HEK293 (cell line): Measurements from ENCODE around the gene IRF6.
A peak's percentile ranks its signal among the peaks of the same experiment; 100 is the strongest.
"Not testable (repeated sequence)": the region's sequence is repeated elsewhere in the genome, so short reads cannot be mapped to it uniquely, and the experiment has no call there.

Source experiments
- CTCF ChIA-PET: fragments of 350-600 bp; formaldehyde crosslinking; extraction: SDS; loops from one replicate; lab custom pipeline; 2021; ENCODE audit warnings: antibody characterized with exemption; lab: Yijun Ruan, JAX
- POLR2A ChIA-PET: fragments of 300-600 bp; formaldehyde crosslinking; extraction: SDS; loops from one replicate; lab custom pipeline; 2020; ENCODE audit warnings: antibody characterized with exemption, inconsistent platforms; lab: Yijun Ruan, JAX
- H3K27ac ChIP-seq: fragments of 200-500 bp; sonication (Bioruptor generic); 2 replicates; pipeline ENCODE4 v1.5.1; 2014; ENCODE audit warnings: low read depth, low read length, control low read depth, inconsistent platforms; ENCODE audit errors: extremely low read depth
- H3K36me3 ChIP-seq, 2 experiments: fragments of 200-500 bp in 1 of 2; sonication (Bioruptor generic) in 1 of 2; 1 replicate in 1 of 2; 2 replicates in 1 of 2; pipeline ENCODE4 v1.5.1; 2014 to 2017; ENCODE audit warnings: inconsistent platforms in 2 of 2, low read length in 2 of 2; ENCODE audit not compliant: control insufficient read depth in 2 of 2, insufficient read depth in 1 of 2
- H3K4me1 ChIP-seq: fragments of 200-500 bp; sonication (Bioruptor generic); 2 replicates; pipeline ENCODE4 v1.5.1; 2014; ENCODE audit warnings: mild to moderate bottlenecking, low read length, inconsistent platforms; ENCODE audit not compliant: control insufficient read depth, insufficient read depth
- H3K4me3 ChIP-seq: 2 replicates; pipeline ENCODE4 v1.5.1; 2011; ENCODE audit warnings: low read depth, mild to moderate bottlenecking, control low read depth, low read length, moderate library complexity
- H3K9me3 ChIP-seq: fragments of 200-500 bp; sonication (Bioruptor generic); 2 replicates; pipeline ENCODE4 v1.5.1; 2014; ENCODE audit warnings: low read depth, low read length, inconsistent platforms; ENCODE audit not compliant: control insufficient read depth, insufficient read depth
- KLF16 ChIP-seq: fragments of 450-650 bp; formaldehyde crosslinking; IDR thresholded peaks from 2 replicates; pipeline ENCODE4 v1.5.1; 2017; ENCODE audit warnings: missing biosample characterization, missing genetic modification characterization
- KLF9 ChIP-seq: fragments of 450-650 bp; formaldehyde crosslinking; IDR thresholded peaks from 2 replicates; pipeline ENCODE4 v1.5.1; 2016; ENCODE audit warnings: missing biosample characterization, missing genetic modification characterization, low read depth
- MEIS1 ChIP-seq: sonication (generic); formaldehyde crosslinking; IDR thresholded peaks from 2 replicates; pipeline ENCODE4 v1.8.1; 2022; ENCODE audit warnings: missing genetic modification reagents, mild to moderate bottlenecking, borderline replicate concordance
- MYNN ChIP-seq: fragments of 450-650 bp; formaldehyde crosslinking; IDR thresholded peaks from 2 replicates; pipeline ENCODE4 v1.5.1; 2016; ENCODE audit warnings: missing biosample characterization, missing genetic modification characterization, borderline replicate concordance
- OVOL3 ChIP-seq: fragments of 450-650 bp; formaldehyde crosslinking; IDR thresholded peaks from 2 replicates; pipeline ENCODE4 v1.5.1; 2016; ENCODE audit warnings: missing biosample characterization, missing genetic modification characterization
- TRIM28 ChIP-seq: IDR thresholded peaks from 2 replicates; pipeline ENCODE4 v1.6.1; 2011; ENCODE audit warnings: low read length, control low read depth, borderline replicate concordance
- ZNF10 ChIP-seq: fragments of 450-650 bp; formaldehyde crosslinking; IDR thresholded peaks from 2 replicates; pipeline ENCODE4 v1.5.1; 2017; ENCODE audit warnings: missing biosample characterization, missing genetic modification characterization
- ZNF146 ChIP-seq: fragments of 450-650 bp; formaldehyde crosslinking; IDR thresholded peaks from 2 replicates; pipeline ENCODE4 v1.5.1; 2016; ENCODE audit warnings: missing biosample characterization, missing genetic modification characterization
- ZNF214 ChIP-seq: fragments of 450-650 bp; formaldehyde crosslinking; IDR thresholded peaks from 2 replicates; pipeline ENCODE4 v1.5.1; 2017; ENCODE audit warnings: missing biosample characterization, mild to moderate bottlenecking, missing genetic modification characterization, borderline replicate concordance
- ZNF221 ChIP-seq: fragments of 450-650 bp; formaldehyde crosslinking; IDR thresholded peaks from 2 replicates; pipeline ENCODE4 v1.5.1; 2017; ENCODE audit warnings: missing biosample characterization, missing genetic modification characterization, borderline replicate concordance
- ZNF274 ChIP-seq, 2 experiments: fragments of 200-500 bp in 1 of 2; fragments of 450-650 bp in 1 of 2; sonication (Bioruptor generic) in 1 of 2; formaldehyde crosslinking in 1 of 2; IDR thresholded peaks; 2 replicates each; pipeline versions ENCODE4 v1.5.1 to v1.6.1; 2014 to 2016; ENCODE audit warnings: borderline replicate concordance in 1 of 2, inconsistent platforms in 1 of 2, low read length in 1 of 2, missing biosample characterization in 1 of 2, missing genetic modification characterization in 1 of 2
- ZNF391 ChIP-seq: fragments of 450-650 bp; formaldehyde crosslinking; IDR thresholded peaks from 2 replicates; pipeline ENCODE4 v1.5.1; 2016; ENCODE audit warnings: low read depth, missing biosample characterization, missing genetic modification characterization, borderline replicate concordance
- ZNF530 ChIP-seq: fragments of 450-650 bp; formaldehyde crosslinking; IDR thresholded peaks from 2 replicates; pipeline ENCODE4 v1.5.1; 2016; ENCODE audit warnings: low read depth, missing biosample characterization, missing genetic modification characterization
- ZNF548 ChIP-seq: fragments of 450-650 bp; formaldehyde crosslinking; IDR thresholded peaks from 2 replicates; pipeline ENCODE4 v1.5.1; 2016; ENCODE audit warnings: missing biosample characterization, missing genetic modification characterization
- ZNF549 ChIP-seq: fragments of 450-650 bp; IDR thresholded peaks from 2 replicates; pipeline ENCODE4 v1.5.1; 2018; ENCODE audit warnings: missing biosample characterization, missing genetic modification characterization, mild to moderate bottlenecking, inconsistent platforms, moderate library complexity
- ZNF654 ChIP-seq: fragments of 450-650 bp; formaldehyde crosslinking; IDR thresholded peaks from 2 replicates; pipeline ENCODE4 v1.5.1; 2016; ENCODE audit warnings: low read depth, missing biosample characterization, missing genetic modification characterization
- ZNF843 ChIP-seq: fragments of 450-650 bp; formaldehyde crosslinking; IDR thresholded peaks from 2 replicates; pipeline ENCODE4 v1.5.1; 2016; ENCODE audit warnings: missing biosample characterization, missing genetic modification characterization
- TF ChIP-seq, protein P1 (sequence below): fragments of 450-650 bp; formaldehyde crosslinking; IDR thresholded peaks from 2 replicates; pipeline ENCODE4 v1.5.1; 2016; ENCODE audit warnings: missing biosample characterization, missing genetic modification characterization
- TF ChIP-seq, protein P2 (sequence below): fragments of 450-650 bp; formaldehyde crosslinking; IDR thresholded peaks from 2 replicates; pipeline ENCODE4 v1.5.1; 2016; ENCODE audit warnings: missing biosample characterization, missing genetic modification characterization
- TF ChIP-seq, protein P3 (sequence below): fragments of 450-650 bp; formaldehyde crosslinking; IDR thresholded peaks from 2 replicates; pipeline ENCODE4 v1.5.1; 2016; ENCODE audit warnings: missing biosample characterization, missing genetic modification characterization
- TF ChIP-seq, protein P4 (sequence below): fragments of 450-650 bp; formaldehyde crosslinking; IDR thresholded peaks from 2 replicates; pipeline ENCODE4 v1.5.1; 2016; ENCODE audit warnings: missing biosample characterization, missing genetic modification characterization
- TF ChIP-seq, protein P5 (sequence below): fragments of 450-650 bp; formaldehyde crosslinking; IDR thresholded peaks from 2 replicates; pipeline ENCODE4 v1.5.1; 2017; ENCODE audit warnings: missing biosample characterization, missing genetic modification characterization

The IRF6 gene

DNA sequence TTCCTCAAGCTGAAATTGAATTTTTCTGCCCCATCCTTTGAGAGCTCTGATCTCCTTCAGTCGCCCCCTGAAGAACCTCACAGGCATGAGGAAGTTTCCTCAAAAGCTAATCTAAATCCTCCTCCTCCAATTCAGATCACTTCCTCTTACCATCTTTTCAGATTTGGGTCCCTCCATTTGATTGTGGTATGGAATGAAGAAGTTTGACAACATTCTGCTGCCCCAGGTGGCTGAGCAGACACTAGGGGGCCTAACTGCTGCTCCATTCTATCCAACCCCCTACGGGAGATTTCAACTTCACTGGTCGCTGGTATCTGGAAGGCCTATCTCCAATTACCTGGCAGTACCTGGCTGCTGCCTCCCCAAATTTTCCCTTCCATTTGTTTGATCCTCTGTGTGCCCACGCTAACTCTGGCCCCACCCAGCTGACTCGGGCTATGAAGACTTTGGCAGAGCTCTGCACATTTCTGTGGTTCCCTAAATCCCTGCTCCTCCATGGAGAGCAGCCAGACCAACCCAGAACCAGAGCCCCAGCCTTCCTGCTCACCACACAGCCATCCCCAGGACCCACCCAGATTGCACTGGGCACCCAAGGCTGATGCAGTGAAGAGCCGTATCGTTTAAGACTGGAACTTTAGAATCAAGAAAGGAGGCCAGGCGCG lies 7.8 kb downstream of the IRF6 start:
- no peak overlapping the region for H3K4me3 ChIP-seq
- H3K4me1 ChIP-seq, result peaks cover 11% of the 10 kb centered on the region; the same call in 1 of the 2 replicates
- H3K27ac ChIP-seq, result no peak overlapping the region
- H3K9me3 ChIP-seq, result no peaks in the 10 kb centered on the region
- CTCF ChIA-PET, result interaction anchor here (0.7 to 6.5 kb wide), 6 partner anchors 10 to 222 kb away, joined by 3 to 49 read pairs (median 4); partner anchors contain the start of genes C1orf74 and UTP25
- POLR2A ChIA-PET, result no interaction called here
- TF ChIP-seq MEIS1 (no peak), ZNF274 (IDR thresholded peaks at IDR 0.05; ENCODE audit: low read length) (no peak), ZNF274 (tag by site-specific recombination; IDR thresholded peaks at IDR 0.05; ENCODE audit: borderline replicate concordance) (no peak), MYNN (tag by site-specific recombination) (no peak)
- TF ChIP-seq, protein P1, sequence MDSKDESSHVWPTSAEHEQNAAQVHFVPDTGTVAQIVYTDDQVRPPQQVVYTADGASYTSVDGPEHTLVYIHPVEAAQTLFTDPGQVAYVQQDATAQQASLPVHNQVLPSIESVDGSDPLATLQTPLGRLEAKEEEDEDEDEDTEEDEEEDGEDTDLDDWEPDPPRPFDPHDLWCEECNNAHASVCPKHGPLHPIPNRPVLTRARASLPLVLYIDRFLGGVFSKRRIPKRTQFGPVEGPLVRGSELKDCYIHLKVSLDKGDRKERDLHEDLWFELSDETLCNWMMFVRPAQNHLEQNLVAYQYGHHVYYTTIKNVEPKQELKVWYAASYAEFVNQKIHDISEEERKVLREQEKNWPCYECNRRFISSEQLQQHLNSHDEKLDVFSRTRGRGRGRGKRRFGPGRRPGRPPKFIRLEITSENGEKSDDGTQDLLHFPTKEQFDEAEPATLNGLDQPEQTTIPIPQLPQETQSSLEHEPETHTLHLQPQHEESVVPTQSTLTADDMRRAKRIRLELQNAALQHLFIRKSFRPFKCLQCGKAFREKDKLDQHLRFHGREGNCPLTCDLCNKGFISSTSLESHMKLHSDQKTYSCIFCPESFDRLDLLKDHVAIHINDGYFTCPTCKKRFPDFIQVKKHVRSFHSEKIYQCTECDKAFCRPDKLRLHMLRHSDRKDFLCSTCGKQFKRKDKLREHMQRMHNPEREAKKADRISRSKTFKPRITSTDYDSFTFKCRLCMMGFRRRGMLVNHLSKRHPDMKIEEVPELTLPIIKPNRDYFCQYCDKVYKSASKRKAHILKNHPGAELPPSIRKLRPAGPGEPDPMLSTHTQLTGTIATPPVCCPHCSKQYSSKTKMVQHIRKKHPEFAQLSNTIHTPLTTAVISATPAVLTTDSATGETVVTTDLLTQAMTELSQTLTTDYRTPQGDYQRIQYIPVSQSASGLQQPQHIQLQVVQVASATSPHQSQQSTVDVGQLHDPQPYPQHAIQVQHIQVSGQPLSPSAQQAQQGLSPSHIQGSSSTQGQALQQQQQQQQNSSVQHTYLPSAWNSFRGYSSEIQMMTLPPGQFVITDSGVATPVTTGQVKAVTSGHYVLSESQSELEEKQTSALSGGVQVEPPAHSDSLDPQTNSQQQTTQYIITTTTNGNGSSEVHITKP, result peak; percentile 30; the same call in 1 of the 2 replicates
- H3K36me3 ChIP-seq, result no peaks in the 10 kb centered on the region

DNA sequence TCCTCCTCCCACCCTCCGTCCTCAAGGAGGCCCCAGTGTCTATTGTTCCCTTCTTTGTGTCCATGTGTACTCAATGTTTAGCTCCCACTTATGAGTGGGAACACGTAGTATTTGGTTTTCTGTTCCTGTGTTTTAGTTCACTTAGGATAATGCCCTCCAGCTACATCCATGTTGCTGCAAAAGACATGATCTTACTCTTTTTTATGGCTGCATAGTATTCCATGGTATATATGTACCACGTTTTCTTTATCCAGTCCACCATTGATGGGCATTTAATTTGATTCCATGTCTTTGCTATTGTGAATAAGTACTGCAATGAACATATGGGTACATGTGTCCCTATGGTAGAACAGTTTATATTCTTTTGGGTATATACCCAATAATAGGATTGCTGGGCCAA lies 12.2 kb downstream of the IRF6 start:
- TF ChIP-seq ZNF146, result peak; percentile 83
- TF ChIP-seq, protein P2, sequence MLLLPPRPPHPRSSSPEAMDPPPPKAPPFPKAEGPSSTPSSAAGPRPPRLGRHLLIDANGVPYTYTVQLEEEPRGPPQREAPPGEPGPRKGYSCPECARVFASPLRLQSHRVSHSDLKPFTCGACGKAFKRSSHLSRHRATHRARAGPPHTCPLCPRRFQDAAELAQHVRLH (tag by site-specific recombination), result peak; percentile 72; the same call in 1 of the 2 replicates
- H3K27ac ChIP-seq, H3K4me3 ChIP-seq, H3K4me1 ChIP-seq, H3K36me3 ChIP-seq, POLR2A ChIA-PET, H3K9me3 ChIP-seq: not testable (repeated sequence)
- CTCF ChIA-PET, result interaction anchor here (0.6 to 1.0 kb wide), 3 partner anchors 22 to 202 kb away, joined by 3 to 5 read pairs (median 3); no protein-coding TSS in a partner anchor

DNA sequence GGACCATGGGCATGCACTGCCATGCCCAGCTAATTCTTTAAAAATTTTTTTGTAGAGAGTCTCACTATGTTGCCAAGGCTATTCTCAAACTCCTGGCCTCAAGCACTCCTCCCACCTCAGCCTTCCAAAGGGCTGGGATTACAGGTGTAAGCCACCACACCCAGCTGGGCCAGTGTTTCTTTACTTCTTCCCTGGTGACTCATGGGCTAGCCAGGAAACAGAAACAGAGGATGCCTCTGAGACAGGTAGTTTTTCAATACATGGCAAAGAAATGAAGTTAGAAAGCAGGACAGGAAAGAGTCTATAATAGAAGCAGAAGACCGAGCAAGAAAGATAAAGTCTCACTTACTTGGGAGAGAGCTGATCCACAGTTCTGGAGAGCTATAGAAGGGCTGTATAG lies 14.0 kb downstream of the IRF6 start:
- no peaks in the 10 kb centered on the region for H3K9me3 ChIP-seq
- H3K4me1 ChIP-seq, result no peaks in the 10 kb centered on the region
- CTCF ChIA-PET, result interaction anchor here (0.6 to 2.4 kb wide), 3 partner anchors 32 to 583 kb away, joined by 3 to 9 read pairs (median 3); no protein-coding TSS in a partner anchor
- H3K36me3 ChIP-seq, result no peaks in the 10 kb centered on the region; a peak in 1 of 3 replicates
- POLR2A ChIA-PET, result no interaction called here
- H3K27ac ChIP-seq, result no peak overlapping the region
- H3K4me3 ChIP-seq, result no peak overlapping the region
- TF ChIP-seq KLF9 (tag by site-specific recombination), result no peak
- no peak for TF ChIP-seq ZNF530 (tag by site-specific recombination)
- TF ChIP-seq KLF16 (tag by site-specific recombination), result no peak
- no peak for TF ChIP-seq ZNF10 (tag by site-specific recombination)
- no peak for TF ChIP-seq ZNF548
- no peak for TF ChIP-seq ZNF549 (tag by site-specific recombination)
- no peak for TF ChIP-seq ZNF391 (tag by site-specific recombination)
- no peak for TF ChIP-seq ZNF221 (tag by site-specific recombination)
- TF ChIP-seq, protein P3, sequence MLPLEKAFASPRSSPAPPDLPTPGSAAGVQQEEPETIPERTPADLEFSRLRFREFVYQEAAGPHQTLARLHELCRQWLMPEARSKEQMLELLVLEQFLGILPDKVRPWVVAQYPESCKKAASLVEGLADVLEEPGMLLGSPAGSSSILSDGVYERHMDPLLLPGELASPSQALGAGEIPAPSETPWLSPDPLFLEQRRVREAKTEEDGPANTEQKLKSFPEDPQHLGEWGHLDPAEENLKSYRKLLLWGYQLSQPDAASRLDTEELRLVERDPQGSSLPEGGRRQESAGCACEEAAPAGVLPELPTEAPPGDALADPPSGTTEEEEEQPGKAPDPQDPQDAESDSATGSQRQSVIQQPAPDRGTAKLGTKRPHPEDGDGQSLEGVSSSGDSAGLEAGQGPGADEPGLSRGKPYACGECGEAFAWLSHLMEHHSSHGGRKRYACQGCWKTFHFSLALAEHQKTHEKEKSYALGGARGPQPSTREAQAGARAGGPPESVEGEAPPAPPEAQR (tag by site-specific recombination), result no peak
- no peak for TF ChIP-seq TRIM28
- TF ChIP-seq, protein P4, sequence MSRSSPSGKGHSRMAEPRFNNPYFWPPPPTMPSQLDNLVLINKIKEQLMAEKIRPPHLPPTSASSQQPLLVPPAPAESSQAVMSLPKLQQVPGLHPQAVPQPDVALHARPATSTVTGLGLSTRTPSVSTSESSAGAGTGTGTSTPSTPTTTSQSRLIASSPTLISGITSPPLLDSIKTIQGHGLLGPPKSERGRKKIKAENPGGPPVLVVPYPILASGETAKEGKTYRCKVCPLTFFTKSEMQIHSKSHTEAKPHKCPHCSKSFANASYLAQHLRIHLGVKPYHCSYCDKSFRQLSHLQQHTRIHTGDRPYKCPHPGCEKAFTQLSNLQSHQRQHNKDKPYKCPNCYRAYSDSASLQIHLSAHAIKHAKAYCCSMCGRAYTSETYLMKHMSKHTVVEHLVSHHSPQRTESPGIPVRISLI (tag by site-specific recombination), result no peak
- no peak for TF ChIP-seq ZNF654 (tag by site-specific recombination)
- no peak for TF ChIP-seq ZNF843
- no peak for TF ChIP-seq OVOL3
- no peak for TF ChIP-seq ZNF214
- TF ChIP-seq, protein P5, sequence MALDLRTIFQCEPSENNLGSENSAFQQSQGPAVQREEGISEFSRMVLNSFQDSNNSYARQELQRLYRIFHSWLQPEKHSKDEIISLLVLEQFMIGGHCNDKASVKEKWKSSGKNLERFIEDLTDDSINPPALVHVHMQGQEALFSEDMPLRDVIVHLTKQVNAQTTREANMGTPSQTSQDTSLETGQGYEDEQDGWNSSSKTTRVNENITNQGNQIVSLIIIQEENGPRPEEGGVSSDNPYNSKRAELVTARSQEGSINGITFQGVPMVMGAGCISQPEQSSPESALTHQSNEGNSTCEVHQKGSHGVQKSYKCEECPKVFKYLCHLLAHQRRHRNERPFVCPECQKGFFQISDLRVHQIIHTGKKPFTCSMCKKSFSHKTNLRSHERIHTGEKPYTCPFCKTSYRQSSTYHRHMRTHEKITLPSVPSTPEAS, result no peak
